Measurements from ENCODE around the gene SMPD4.
"Not testable (repeated sequence)": the region's sequence is repeated elsewhere in the genome, so short reads cannot be mapped to it uniquely, and the experiment has no call there.

DNA sequence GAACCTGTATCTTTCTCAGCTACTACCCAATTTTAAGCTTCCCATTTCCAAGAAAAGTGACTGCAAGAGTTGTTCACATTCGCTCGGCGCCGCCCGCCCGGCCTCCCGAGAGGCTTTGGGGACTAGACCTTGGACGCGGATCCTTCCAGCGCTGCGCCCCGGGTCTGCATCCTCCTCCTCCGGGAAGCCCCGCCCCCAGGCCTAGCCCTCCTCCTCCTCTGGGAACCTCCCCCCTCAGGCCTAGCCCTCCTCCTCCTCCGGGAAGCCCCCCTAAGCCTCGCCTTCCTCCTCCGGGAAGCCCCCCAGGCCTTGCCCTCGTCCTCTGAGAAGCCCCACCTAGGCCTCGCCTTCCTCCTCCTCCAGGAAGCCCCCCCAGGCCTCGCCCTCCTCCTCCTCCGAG, 46.6 kb upstream of the SMPD4 start:
- TF ChIP-seq, protein P1, sequence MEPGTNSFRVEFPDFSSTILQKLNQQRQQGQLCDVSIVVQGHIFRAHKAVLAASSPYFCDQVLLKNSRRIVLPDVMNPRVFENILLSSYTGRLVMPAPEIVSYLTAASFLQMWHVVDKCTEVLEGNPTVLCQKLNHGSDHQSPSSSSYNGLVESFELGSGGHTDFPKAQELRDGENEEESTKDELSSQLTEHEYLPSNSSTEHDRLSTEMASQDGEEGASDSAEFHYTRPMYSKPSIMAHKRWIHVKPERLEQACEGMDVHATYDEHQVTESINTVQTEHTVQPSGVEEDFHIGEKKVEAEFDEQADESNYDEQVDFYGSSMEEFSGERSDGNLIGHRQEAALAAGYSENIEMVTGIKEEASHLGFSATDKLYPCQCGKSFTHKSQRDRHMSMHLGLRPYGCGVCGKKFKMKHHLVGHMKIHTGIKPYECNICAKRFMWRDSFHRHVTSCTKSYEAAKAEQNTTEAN (CRISPR knock-in tag; conservative IDR thresholded peaks at IDR 0.05), result not testable (repeated sequence)
- not testable (repeated sequence) for TF ChIP-seq TCF12 (IDR thresholded peaks at IDR 0.05); TCF12 (CRISPR knock-in tag; IDR thresholded peaks at IDR 0.05); ZNF263 (CRISPR knock-in tag; IDR thresholded peaks at IDR 0.05); ZNF619 (CRISPR knock-in tag; IDR thresholded peaks at IDR 0.05); CREB1 (IDR thresholded peaks at IDR 0.05); CREB1 (CRISPR knock-in tag; IDR thresholded peaks at IDR 0.05)
- TF ChIP-seq, protein P2, sequence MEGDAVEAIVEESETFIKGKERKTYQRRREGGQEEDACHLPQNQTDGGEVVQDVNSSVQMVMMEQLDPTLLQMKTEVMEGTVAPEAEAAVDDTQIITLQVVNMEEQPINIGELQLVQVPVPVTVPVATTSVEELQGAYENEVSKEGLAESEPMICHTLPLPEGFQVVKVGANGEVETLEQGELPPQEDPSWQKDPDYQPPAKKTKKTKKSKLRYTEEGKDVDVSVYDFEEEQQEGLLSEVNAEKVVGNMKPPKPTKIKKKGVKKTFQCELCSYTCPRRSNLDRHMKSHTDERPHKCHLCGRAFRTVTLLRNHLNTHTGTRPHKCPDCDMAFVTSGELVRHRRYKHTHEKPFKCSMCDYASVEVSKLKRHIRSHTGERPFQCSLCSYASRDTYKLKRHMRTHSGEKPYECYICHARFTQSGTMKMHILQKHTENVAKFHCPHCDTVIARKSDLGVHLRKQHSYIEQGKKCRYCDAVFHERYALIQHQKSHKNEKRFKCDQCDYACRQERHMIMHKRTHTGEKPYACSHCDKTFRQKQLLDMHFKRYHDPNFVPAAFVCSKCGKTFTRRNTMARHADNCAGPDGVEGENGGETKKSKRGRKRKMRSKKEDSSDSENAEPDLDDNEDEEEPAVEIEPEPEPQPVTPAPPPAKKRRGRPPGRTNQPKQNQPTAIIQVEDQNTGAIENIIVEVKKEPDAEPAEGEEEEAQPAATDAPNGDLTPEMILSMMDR (CRISPR knock-in tag; IDR thresholded peaks at IDR 0.05), result not testable (repeated sequence)

Measured in HepG2 (cell line).